Measurements from ENCODE around the gene SCAF8. TPM values are rescaled to one million over a fixed set of nuclear protein-coding genes. Genes with fewer than 3 reads are reported as not detected.
A peak's percentile ranks its signal among the peaks of the same experiment; 100 is the strongest.

Gene SCAF8
- total and polyA plus RNA-seq, 8 donors: 34.3 to 57.6 (median 54.7) TPM

DNA sequence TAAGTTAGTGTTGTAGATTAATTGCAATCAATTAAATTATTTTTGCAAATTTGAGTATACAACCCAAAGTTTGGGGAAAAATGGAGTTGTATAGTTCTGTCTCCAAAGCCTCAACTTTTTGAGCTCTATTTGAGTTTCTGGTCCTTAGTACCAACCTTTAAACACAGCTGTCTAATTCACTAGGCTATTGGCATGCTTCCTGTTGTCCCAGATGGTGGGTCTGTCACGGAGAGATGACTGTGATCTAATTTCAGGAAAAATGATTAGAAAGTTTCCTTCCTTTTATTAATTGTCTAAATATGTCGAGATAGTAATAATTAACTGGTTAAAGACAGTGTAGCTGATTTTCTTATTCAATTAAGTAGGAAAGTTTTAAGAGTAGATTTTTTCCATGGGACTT is 109.6 kb downstream of the SCAF8 start:
- Histone ChIP-seq H3K4me1 (peaks cover 0 to 6% of the 10 kb centered on the region in 2 donors), H3K9me3 (no peaks in the 10 kb centered on the region), H3K36me3 (peaks cover 0 to 6% of the 10 kb centered on the region in 2 donors), H3K4me3 (no peak overlapping the region), H3K27ac (no peak overlapping the region), H3K27me3 (no peaks in the 10 kb centered on the region)
- intact Hi-C loops (cut with DNase I): no loop called here
- no peak for DNase-seq
- ATAC-seq: no peak
- TF ChIP-seq, protein P1, sequence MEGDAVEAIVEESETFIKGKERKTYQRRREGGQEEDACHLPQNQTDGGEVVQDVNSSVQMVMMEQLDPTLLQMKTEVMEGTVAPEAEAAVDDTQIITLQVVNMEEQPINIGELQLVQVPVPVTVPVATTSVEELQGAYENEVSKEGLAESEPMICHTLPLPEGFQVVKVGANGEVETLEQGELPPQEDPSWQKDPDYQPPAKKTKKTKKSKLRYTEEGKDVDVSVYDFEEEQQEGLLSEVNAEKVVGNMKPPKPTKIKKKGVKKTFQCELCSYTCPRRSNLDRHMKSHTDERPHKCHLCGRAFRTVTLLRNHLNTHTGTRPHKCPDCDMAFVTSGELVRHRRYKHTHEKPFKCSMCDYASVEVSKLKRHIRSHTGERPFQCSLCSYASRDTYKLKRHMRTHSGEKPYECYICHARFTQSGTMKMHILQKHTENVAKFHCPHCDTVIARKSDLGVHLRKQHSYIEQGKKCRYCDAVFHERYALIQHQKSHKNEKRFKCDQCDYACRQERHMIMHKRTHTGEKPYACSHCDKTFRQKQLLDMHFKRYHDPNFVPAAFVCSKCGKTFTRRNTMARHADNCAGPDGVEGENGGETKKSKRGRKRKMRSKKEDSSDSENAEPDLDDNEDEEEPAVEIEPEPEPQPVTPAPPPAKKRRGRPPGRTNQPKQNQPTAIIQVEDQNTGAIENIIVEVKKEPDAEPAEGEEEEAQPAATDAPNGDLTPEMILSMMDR (IDR thresholded peaks at IDR 0.05): no peak

DNA sequence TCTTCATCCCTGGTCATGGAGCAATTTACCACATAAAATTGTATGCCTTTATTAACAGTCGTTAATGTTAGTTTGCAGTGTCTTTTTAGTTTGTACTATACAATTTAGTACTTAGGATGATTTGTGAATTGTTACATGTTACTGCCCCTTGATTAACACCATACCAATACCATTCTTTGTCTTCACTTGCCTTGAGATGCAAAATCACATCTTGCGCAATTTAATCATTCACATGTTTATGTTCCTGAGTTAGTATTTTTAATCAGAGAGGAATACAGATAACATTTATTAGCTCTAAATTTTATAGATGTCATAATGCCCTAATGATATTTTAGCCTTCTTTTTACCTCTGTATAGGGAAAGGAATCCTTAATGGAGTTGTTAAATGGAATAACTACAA is 114.1 kb downstream of the SCAF8 start:
- intact Hi-C loops (cut with DNase I): no loop called here
- Histone ChIP-seq H3K9me3 (no peaks in the 10 kb centered on the region), H3K4me3 (no peak overlapping the region), H3K4me1 (peaks cover 0 to 6% of the 10 kb centered on the region in 2 donors), H3K36me3 (no peaks in the 10 kb centered on the region), H3K27ac (no peak overlapping the region), H3K27me3 (no peaks in the 10 kb centered on the region)
- no peak for DNase-seq
- ATAC-seq: no peak
- TF ChIP-seq, protein P1 (IDR thresholded peaks at IDR 0.05): no peak

DNA sequence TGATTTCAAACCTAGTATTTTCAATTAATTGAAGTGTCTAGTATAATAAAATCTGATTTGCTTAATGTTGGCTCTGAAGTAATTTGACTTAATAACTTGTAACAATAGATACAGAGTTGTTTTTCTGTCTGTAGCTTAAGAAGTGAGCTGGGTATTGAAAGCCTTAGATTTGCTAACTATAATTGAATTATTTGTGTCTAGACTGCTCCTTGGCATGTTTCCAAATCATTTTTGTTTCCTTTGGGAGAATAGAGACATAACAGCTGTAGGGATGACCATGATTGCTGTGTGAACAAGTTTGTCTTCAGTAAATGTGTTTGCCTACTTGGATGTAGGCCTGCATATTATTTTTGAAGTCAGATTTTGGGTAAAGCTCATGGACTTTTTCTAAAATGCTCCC is 115.4 kb downstream of the SCAF8 start:
- Histone ChIP-seq H3K9me3 (no peaks in the 10 kb centered on the region), H3K4me3 (no peak overlapping the region), H3K27ac (no peak overlapping the region), H3K36me3 (peaks cover 0 to 6% of the 10 kb centered on the region in 2 donors), H3K4me1 (peaks cover 0 to 3% of the 10 kb centered on the region in 2 donors), H3K27me3 (no peaks in the 10 kb centered on the region)
- ATAC-seq: no peak
- intact Hi-C loops (cut with DNase I): no loop called here
- no peak for DNase-seq
- TF ChIP-seq, protein P1 (IDR thresholded peaks at IDR 0.05): no peak

DNA sequence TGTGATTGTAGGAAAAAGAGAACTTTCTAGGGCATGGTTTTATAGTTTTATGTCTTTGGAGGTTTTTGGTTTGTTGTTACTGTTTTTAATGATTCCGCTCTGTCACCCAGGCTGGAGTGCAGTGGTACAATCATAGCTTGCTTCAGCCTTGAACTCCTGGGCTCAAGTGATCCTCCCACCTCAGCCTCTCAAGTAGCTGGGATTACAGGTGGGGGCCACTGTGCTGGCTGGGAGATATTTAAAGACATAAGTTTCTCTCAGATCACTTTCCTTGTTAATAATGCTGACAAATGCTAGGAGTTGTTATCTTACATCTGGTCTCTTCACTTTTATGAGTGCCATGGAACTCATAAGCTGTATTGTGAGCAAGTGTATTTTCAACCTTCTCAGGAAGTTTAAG is 116.3 kb downstream of the SCAF8 start:
- intact Hi-C loops (cut with DNase I): no loop called here
- Histone ChIP-seq H3K36me3 (peaks cover 0 to 6% of the 10 kb centered on the region in 2 donors), H3K27ac (no peak overlapping the region), H3K27me3 (no peaks in the 10 kb centered on the region), H3K4me3 (no peak overlapping the region), H3K9me3 (no peaks in the 10 kb centered on the region), H3K4me1 (no peaks in the 10 kb centered on the region)
- ATAC-seq (no peak), DNase-seq (no peak)
- TF ChIP-seq, protein P1 (IDR thresholded peaks at IDR 0.05): no peak

DNA sequence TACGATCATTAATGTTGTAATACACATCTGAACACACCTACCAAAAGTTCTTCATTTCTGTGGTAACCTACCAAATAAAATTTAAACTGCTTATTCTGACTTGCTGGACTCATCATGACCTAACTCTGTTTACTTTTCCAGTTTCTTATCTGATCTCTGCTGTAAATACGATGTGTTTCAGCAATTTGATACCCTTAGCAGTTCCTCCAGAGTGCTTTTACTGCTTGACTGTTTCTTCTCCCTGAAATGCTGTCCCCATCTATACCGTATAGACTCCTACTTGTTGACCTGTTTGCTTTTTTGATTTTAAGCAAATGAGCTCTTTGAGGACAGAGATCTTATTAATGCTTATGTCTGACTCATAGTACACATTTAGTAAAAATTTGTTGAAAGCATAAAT is 119.5 kb downstream of the SCAF8 start:
- DNase-seq (peak in 1 of 4 donors; percentile 20), ATAC-seq (no peak)
- H3K9me3 ChIP-seq: no peaks in the 10 kb centered on the region
- no peak overlapping the region for H3K4me3 ChIP-seq
- H3K27me3 ChIP-seq: no peaks in the 10 kb centered on the region
- H3K36me3 ChIP-seq: peaks cover 0 to 6% of the 10 kb centered on the region in 2 donors
- TF ChIP-seq, protein P1 (IDR thresholded peaks at IDR 0.05): no peak
- no peak overlapping the region for H3K27ac ChIP-seq
- H3K4me1 ChIP-seq: no peaks in the 10 kb centered on the region
- intact Hi-C loops (cut with DNase I): no loop called here

All from left lung (tissue), 10 donors.